ENCODE data around the gene HLF. TPM values are rescaled to one million over a fixed set of nuclear protein-coding genes. Genes with fewer than 3 reads are reported as not detected.

The HLF gene
- total RNA-seq, 1 donor from 2014 or later: 0.26 TPM

GRCh38 chr17:55332296-55333041, 67.7 kb downstream of the HLF start:
- Histone ChIP-seq H3K4me3 (ENCODE audit: low read depth, low read length) (no peak overlapping the region), H3K36me3 (ENCODE audit: control insufficient read depth, insufficient read depth, low read length) (no peaks in the 10 kb centered on the region), H3K27me3 (ENCODE audit: control insufficient read depth, insufficient read depth, low read length) (no peaks in the 10 kb centered on the region)
- FAIRE-seq (no peak), DNase-seq (ENCODE audit: low read depth) (no peak)
- TF ChIP-seq CTCF (IDR thresholded peaks at IDR 0.05; ENCODE audit: insufficient read depth, low read length, severe bottlenecking): no peak

- H3K27me3 ChIP-seq (ENCODE audit: control insufficient read depth, insufficient read depth, low read length): peaks cover 2% of the 10 kb centered on the region
- no peak for FAIRE-seq
- DNase-seq (ENCODE audit: low read depth): no peak
- no peak for TF ChIP-seq CTCF (IDR thresholded peaks at IDR 0.05; ENCODE audit: insufficient read depth, low read length, severe bottlenecking)
- H3K4me3 ChIP-seq (ENCODE audit: low read depth, low read length): no peak overlapping the region
- no peaks in the 10 kb centered on the region for H3K36me3 ChIP-seq (ENCODE audit: control insufficient read depth, insufficient read depth, low read length)
Measured at GRCh38 chr17:55334285-55334684, 69.5 kb downstream of the HLF start.

- DNase-seq (ENCODE audit: low read depth) (no peak), FAIRE-seq (no peak)
- peaks cover 2% of the 10 kb centered on the region for H3K27me3 ChIP-seq (ENCODE audit: control insufficient read depth, insufficient read depth, low read length)
- no peak overlapping the region for H3K4me3 ChIP-seq (ENCODE audit: low read depth, low read length)
- H3K36me3 ChIP-seq (ENCODE audit: control insufficient read depth, insufficient read depth, low read length): no peaks in the 10 kb centered on the region
- TF ChIP-seq CTCF (IDR thresholded peaks at IDR 0.05; ENCODE audit: insufficient read depth, low read length, severe bottlenecking): no peak
Measured at GRCh38 chr17:55334881-55335540, 70.3 kb downstream of the HLF start.

- FAIRE-seq (no peak), DNase-seq (ENCODE audit: low read depth) (no peak)
- Histone ChIP-seq H3K4me3 (ENCODE audit: low read depth, low read length) (no peak overlapping the region), H3K27me3 (ENCODE audit: control insufficient read depth, insufficient read depth, low read length) (peaks cover 2% of the 10 kb centered on the region), H3K36me3 (ENCODE audit: control insufficient read depth, insufficient read depth, low read length) (no peaks in the 10 kb centered on the region)
- no peak for TF ChIP-seq CTCF (IDR thresholded peaks at IDR 0.05; ENCODE audit: insufficient read depth, low read length, severe bottlenecking)
Measured at GRCh38 chr17:55335625-55336024, 70.9 kb downstream of the HLF start.

- H3K4me3 ChIP-seq (ENCODE audit: low read depth, low read length): no peak overlapping the region
- no peaks in the 10 kb centered on the region for H3K36me3 ChIP-seq (ENCODE audit: control insufficient read depth, insufficient read depth, low read length)
- no peak for TF ChIP-seq CTCF (IDR thresholded peaks at IDR 0.05; ENCODE audit: insufficient read depth, low read length, severe bottlenecking)
- DNase-seq (ENCODE audit: low read depth): no peak
- H3K27me3 ChIP-seq (ENCODE audit: control insufficient read depth, insufficient read depth, low read length): peaks cover 2% of the 10 kb centered on the region
- FAIRE-seq: no peak
Measured at GRCh38 chr17:55336426-55336825, 71.7 kb downstream of the HLF start.
